IMR-90 (cell line): ENCODE measurements around the gene USP31. TPM values are rescaled to one million over a fixed set of nuclear protein-coding genes. Genes with fewer than 3 reads are reported as not detected.

Source experiments
- ATAC-seq: fragments of 200-7000 bp; cut with Tn5 transposase; 2 replicates; pipeline ENCODE4 v1.9.1; 2020; ENCODE audit warnings: low read depth, mild to moderate bottlenecking, moderate library complexity
- BruUV-seq: library from RNA; stranded (reverse); fragments of 400-500 nt; replicated peaks from 2 replicates; lab custom pipeline; 2021; lab: Mats Ljungman, UMichigan
- CTCF ChIA-PET: fragments of 300-600 bp; formaldehyde crosslinking; extraction: SDS; loops from one replicate; lab custom pipeline; 2021; ENCODE audit warnings: antibody characterized with exemption; lab: Yijun Ruan, JAX
- POLR2A ChIA-PET: fragments of 300-600 bp; sonication (Branson Sonifier 250); formaldehyde crosslinking; loops from one replicate; lab custom pipeline; 2022; ENCODE audit warnings: antibody characterized with exemption; ENCODE audit not compliant: unreplicated experiment; lab: Charles Lee
- DNase-seq: peaks from one replicate; pipeline ENCODE4 v3.0.0; 2013
- H2AFZ ChIP-seq: replicated peaks from 2 replicates; pipeline ENCODE3; 2013; ENCODE audit warnings: low read length, mild to moderate bottlenecking; ENCODE audit not compliant: poor library complexity
- H2AK5ac ChIP-seq: 2 replicates; pipeline ENCODE4 v1.6.1; 2013; ENCODE audit warnings: low read depth, low read length, inconsistent platforms
- H2AK9ac ChIP-seq: replicated peaks from 2 replicates; pipeline ENCODE3; 2013; ENCODE audit warnings: mild to moderate bottlenecking, low read depth, low read length, moderate library complexity; ENCODE audit not compliant: poor library complexity
- H2BK120ac ChIP-seq: 2 replicates; pipeline ENCODE4 v1.6.1; 2013; ENCODE audit warnings: low read depth, low read length, inconsistent platforms
- H2BK15ac ChIP-seq: 3 replicates; pipeline ENCODE4 v1.6.1; 2013; ENCODE audit warnings: low read depth, low read length, inconsistent platforms
- H2BK20ac ChIP-seq: 2 replicates; pipeline ENCODE4 v1.6.1; 2013; ENCODE audit warnings: low read depth, mild to moderate bottlenecking, inconsistent platforms, low read length, moderate library complexity
- H2BK5ac ChIP-seq: 2 replicates; pipeline ENCODE4 v1.6.1; 2013; ENCODE audit warnings: mild to moderate bottlenecking, low read depth, low read length, inconsistent platforms; ENCODE audit not compliant: poor library complexity, severe bottlenecking
- H3K14ac ChIP-seq: replicated peaks from 2 replicates; pipeline ENCODE4 v1.6.1; 2013; ENCODE audit warnings: low read depth, low read length, inconsistent platforms
- H3K18ac ChIP-seq: 2 replicates; pipeline ENCODE4 v1.6.1; 2013; ENCODE audit warnings: low read depth, low read length, control low read depth
- H3K23ac ChIP-seq: 2 replicates; pipeline ENCODE4 v1.6.1; 2013; ENCODE audit warnings: low read depth, low read length, inconsistent platforms
- H3K27ac ChIP-seq: 2 replicates; pipeline ENCODE4 v1.5.1; 2013; ENCODE audit warnings: mild to moderate bottlenecking, control low read depth, low read length; ENCODE audit not compliant: insufficient read depth
- H3K27me3 ChIP-seq: 2 replicates; pipeline ENCODE4 v1.6.1; 2013; ENCODE audit warnings: low read length; ENCODE audit not compliant: control insufficient read depth, insufficient read depth
- H3K36me3 ChIP-seq: 2 replicates; pipeline ENCODE4 v1.6.1; 2013; ENCODE audit warnings: low read length, mixed read lengths; ENCODE audit not compliant: control insufficient read depth, insufficient read depth
- H3K4ac ChIP-seq: 2 replicates; pipeline ENCODE4 v1.6.1; 2013; ENCODE audit warnings: low read depth, low read length, inconsistent platforms
- H3K4me1 ChIP-seq: 2 replicates; pipeline ENCODE4 v1.6.1; 2013; ENCODE audit warnings: low read length, mixed read lengths; ENCODE audit not compliant: control insufficient read depth, insufficient read depth
- H3K4me2 ChIP-seq: 2 replicates; pipeline ENCODE4 v1.6.1; 2013; ENCODE audit warnings: low read depth, mild to moderate bottlenecking, control low read depth, low read length, moderate library complexity
- H3K4me3 ChIP-seq: 2 replicates; pipeline ENCODE4 v1.5.1; 2013; ENCODE audit warnings: low read depth, mild to moderate bottlenecking, control low read depth, low read length, moderate library complexity; ENCODE audit not compliant: insufficient read depth
- H3K56ac ChIP-seq: 2 replicates; pipeline ENCODE4 v1.6.1; 2013; ENCODE audit warnings: low read length, inconsistent platforms; ENCODE audit not compliant: insufficient read depth; ENCODE audit errors: extremely low read depth
- H3K79me1 ChIP-seq, 2 experiments: 2 replicates each; pipeline ENCODE4 v1.6.1; 2013; ENCODE audit warnings: low read length in 2 of 2, inconsistent platforms in 1 of 2, low read depth in 1 of 2
- H3K9ac ChIP-seq: 2 replicates; pipeline ENCODE4 v1.6.1; 2013; ENCODE audit warnings: low read depth, low read length, control low read depth
- H3K9me1 ChIP-seq: 2 replicates; pipeline ENCODE4 v1.6.1; 2013; ENCODE audit warnings: low read length, inconsistent platforms; ENCODE audit not compliant: insufficient read depth
- H3K9me3 ChIP-seq: 2 replicates; pipeline ENCODE4 v1.6.1; 2013; ENCODE audit warnings: low read length; ENCODE audit not compliant: control insufficient read depth, insufficient read depth
- H4K20me1 ChIP-seq: 2 replicates; pipeline ENCODE4 v1.6.1; 2013; ENCODE audit warnings: low read length, inconsistent platforms; ENCODE audit not compliant: insufficient read depth
- H4K5ac ChIP-seq: 2 replicates; pipeline ENCODE4 v1.6.1; 2013; ENCODE audit warnings: mild to moderate bottlenecking, low read depth, low read length, control low read depth
- H4K8ac ChIP-seq, 2 experiments: 2 replicates each; pipeline ENCODE4 v1.6.1; 2013; ENCODE audit warnings: low read depth in 2 of 2, low read length in 2 of 2, control low read depth in 1 of 2, inconsistent platforms in 1 of 2
- H4K91ac ChIP-seq: 2 replicates; pipeline ENCODE4 v1.6.1; 2013; ENCODE audit warnings: low read depth, low read length, inconsistent platforms; ENCODE audit not compliant: insufficient read depth
- FOS ChIP-seq: fragments of 150-350 bp; IDR thresholded peaks from 2 replicates; pipeline ENCODE4 v1.6.1; 2016; ENCODE audit warnings: low read depth, low read length
- WGBS, 2 experiments: methylation state at CpG; one replicate each; pipeline versions ENCODE4 v1.1.5 to v1.1.7; 2013; ENCODE audit warnings: missing lambda C conversion rate in 2 of 2; ENCODE audit not compliant: insufficient read length in 1 of 2; ENCODE audit errors: extremely low coverage in 2 of 2; 5-methylcytosine and 5-hydroxymethylcytosine counted together
- dilution Hi-C: fragments of 300-500 bp; cut with HindIII; formaldehyde crosslinking; loops from one replicate; pipeline ENCODE4 v1.14.3; 2018; ENCODE audit warnings: low sequenced_read_pairs; ENCODE audit not compliant: unreplicated experiment
- in situ Hi-C: fragments of 300-500 bp; cut with MboI; formaldehyde crosslinking; loops from 3 replicates; pipeline ENCODE4 v1.14.3; 2019; ENCODE audit warnings: low sequenced_read_pairs, inconsistent platforms, mixed read lengths
- intact Hi-C: fragments of 100-400 bp; cut with micrococcal nuclease; formaldehyde crosslinking; loops from 2 replicates; pipeline ENCODE4 v1.10.0; 2022
- polyA plus RNA-seq, 3 experiments: library from polyadenylated mRNA; depleted of rRNA; stranded (reverse); fragments of >200 nt; gene quantifications; 2 replicates each; pipeline ENCODE4 v1.2.3, GENCODE V29; 2012; ENCODE audit warnings: low replicate concordance in 1 of 3
- total RNA-seq: library from RNA; depleted of rRNA; stranded (reverse); fragments of >200 nt; gene quantifications from 2 replicates; pipeline ENCODE4 v1.2.3, GENCODE V29; 2012

The USP31 gene
- total and polyA plus RNA-seq, 2 of the 4 experiments (the other 2 are of a cell fraction), result 2.9 to 3.4 TPM

DNA sequence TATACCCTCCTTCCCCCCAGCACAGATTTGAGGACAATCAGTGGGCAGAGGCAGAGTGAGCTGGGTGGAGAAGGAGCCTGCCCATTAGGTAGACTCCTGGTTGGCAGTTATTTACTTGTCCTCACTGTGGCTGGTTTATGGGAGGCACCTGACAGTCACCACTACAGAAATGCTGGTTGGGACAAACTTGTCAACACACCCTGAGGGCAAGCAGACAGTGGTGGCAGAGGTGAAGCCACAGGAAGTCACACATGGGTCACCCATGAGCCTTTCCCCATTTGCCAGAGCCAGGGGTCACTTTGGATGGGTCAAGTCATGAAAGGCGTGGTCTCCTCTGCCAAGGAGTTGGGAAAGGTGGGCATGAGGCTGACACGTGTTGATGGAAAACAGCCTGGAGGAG is 39.7 kb upstream of the USP31 start:
- H4K8ac ChIP-seq, result no peak overlapping the region
- no peak overlapping the region for H3K4me3 ChIP-seq
- dilution Hi-C loops, result no loop called here
- H2AFZ ChIP-seq, result no peak overlapping the region
- no peak for TF ChIP-seq FOS
- no peak overlapping the region for H3K4ac ChIP-seq
- no peak overlapping the region for H4K5ac ChIP-seq
- no peak overlapping the region for H3K56ac ChIP-seq
- ChIA-PET CTCF (interaction anchor here (0.6 kb wide), 1 partner anchor 10 kb away, joined by 6 read pairs; no protein-coding TSS in a partner anchor), POLR2A (no interaction called here)
- no peak overlapping the region for H2BK120ac ChIP-seq
- no peak overlapping the region for H2AK5ac ChIP-seq
- no TSS peak for BruUV-seq
- H2BK20ac ChIP-seq, result no peak overlapping the region
- H2BK15ac ChIP-seq, result no peak overlapping the region
- H3K23ac ChIP-seq, result no peak overlapping the region
- no peak overlapping the region for H3K27ac ChIP-seq
- no peaks in the 10 kb centered on the region for H3K9me3 ChIP-seq
- H3K27me3 ChIP-seq, result peaks cover 21% of the 10 kb centered on the region
- ATAC-seq (no peak), DNase-seq (no peak)
- H2AK9ac ChIP-seq, result no peak overlapping the region
- in situ Hi-C loops, result loop anchor here (10.0 kb wide), 1 partner anchor 246 kb away; no protein-coding TSS in a partner anchor
- H3K4me2 ChIP-seq, result no peak overlapping the region
- H3K4me1 ChIP-seq, result no peaks in the 10 kb centered on the region
- no peaks in the 10 kb centered on the region for H3K36me3 ChIP-seq
- H3K14ac ChIP-seq, result no peak overlapping the region
- intact Hi-C loops, result no loop called here
- H3K9ac ChIP-seq, result no peak overlapping the region
- no peak overlapping the region for H4K91ac ChIP-seq
- no peaks in the 10 kb centered on the region for H4K20me1 ChIP-seq
- no peak overlapping the region for H3K18ac ChIP-seq
- no peaks in the 10 kb centered on the region for H3K79me1 ChIP-seq
- H2BK5ac ChIP-seq, result no peak overlapping the region
- no CpG with 5 or more reads among the region's 2 CpGs for WGBS, 2 experiments
- H3K9me1 ChIP-seq, result no peaks in the 10 kb centered on the region
